ENCODE results near the gene CARHSP1.
A peak's percentile ranks its signal among the peaks of the same experiment; 100 is the strongest.

Gene CARHSP1

DNA sequence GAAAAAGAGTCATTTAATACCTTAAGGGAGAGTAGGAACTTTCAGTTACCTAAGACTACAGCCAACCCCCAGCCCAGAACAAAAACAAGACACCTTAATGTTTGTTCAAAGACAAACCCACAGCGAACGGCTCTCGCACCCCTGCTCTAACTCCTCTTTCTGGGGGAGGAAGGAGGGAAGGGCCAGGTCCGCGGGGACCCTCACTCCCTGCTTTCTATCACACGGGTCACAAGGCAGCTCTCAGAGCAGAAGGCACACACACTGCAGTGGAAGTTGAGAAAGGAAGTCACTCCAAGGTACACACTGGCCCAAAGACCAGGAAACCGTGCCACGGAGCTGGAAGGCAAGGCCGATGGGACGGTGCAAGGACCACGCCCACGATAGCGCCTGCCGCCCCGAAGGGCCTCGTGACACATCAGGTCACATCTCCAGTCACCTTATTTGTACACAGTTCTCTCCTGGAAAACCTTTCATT is 23.3 kb upstream of the CARHSP1 start:
- Histone ChIP-seq H3K27ac (ENCODE audit: low read depth, low read length, severe bottlenecking) (no peak overlapping the region), H3K4me3 (ENCODE audit: extremely low read depth, insufficient read depth, low read length, poor library complexity, severe bottlenecking) (no peak overlapping the region), H3K36me3 (ENCODE audit: control insufficient read depth, insufficient read depth, low read length) (peaks cover 95% of the 10 kb centered on the region), H3K9me3 (ENCODE audit: control insufficient read depth, low read length) (no peaks in the 10 kb centered on the region), H3K4me1 (ENCODE audit: control insufficient read depth, insufficient read depth, low read length, poor library complexity, severe bottlenecking) (peaks cover 4% of the 10 kb centered on the region)
- WGBS, 2 experiments (ENCODE audit: insufficient coverage in 2 of 2): 93 to 94% methylated on average over 6 to 8 of the region's 16 CpGs

DNA sequence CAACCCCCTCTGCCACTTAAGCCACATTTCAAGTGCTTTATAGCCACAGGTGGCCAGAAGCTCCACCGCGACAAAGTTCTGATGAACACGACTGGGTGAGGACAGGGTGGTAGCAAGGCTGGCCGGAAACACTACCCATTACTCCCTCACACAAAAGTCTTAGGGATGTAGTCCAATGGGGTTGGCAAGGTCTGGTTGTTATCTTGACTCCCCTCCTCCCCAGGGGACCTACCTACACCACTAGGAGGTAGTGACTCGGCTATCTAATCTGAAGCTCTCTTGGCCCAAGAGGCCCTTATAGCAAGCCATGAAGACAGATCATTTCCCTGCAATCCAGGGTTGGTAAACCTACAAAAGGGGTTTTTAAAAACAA is 21.7 kb upstream of the CARHSP1 start:
- no peaks in the 10 kb centered on the region for H3K9me3 ChIP-seq (ENCODE audit: control insufficient read depth, low read length)
- 100% methylated on average over 1 of the region's 5 CpGs for WGBS, 2 experiments (ENCODE audit: insufficient coverage in 2 of 2)

DNA sequence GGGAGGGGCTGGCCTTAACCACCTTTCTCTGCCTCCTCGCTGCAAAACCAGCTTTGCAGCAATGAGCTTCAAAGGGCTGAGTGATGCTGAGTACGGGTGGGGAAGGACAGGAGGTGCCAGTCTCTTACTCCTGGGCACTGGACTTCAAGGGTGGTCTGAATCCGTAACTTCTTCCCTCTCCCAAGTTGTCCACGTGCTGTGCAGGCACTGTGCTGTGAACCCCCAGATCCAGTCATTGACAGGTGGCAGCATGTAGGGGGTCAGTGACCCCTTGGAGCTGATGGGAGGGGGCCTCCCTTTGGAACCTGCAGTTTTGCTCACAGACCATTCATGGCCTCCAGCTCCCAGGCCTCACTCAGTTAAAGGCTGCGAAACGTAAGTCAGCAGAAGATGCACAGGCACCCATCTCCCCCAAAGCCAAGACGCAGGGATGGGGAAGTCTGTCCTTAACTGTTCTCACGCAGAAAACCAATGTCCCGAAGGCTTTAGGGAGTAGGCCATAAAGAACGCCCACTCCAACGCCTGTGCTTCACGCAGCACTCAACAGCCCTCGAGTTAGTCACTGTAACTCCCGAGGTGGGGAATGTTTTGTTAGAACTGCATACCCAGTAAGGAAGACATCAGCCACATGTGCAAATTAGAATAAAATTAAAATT is 21.2 kb upstream of the CARHSP1 start:
- peaks cover 75% of the 10 kb centered on the region for H3K36me3 ChIP-seq (ENCODE audit: control insufficient read depth, insufficient read depth, low read length)
- H3K4me1 ChIP-seq (ENCODE audit: control insufficient read depth, insufficient read depth, low read length, poor library complexity, severe bottlenecking): peaks cover 19% of the 10 kb centered on the region
- H3K9me3 ChIP-seq (ENCODE audit: control insufficient read depth, low read length): no peaks in the 10 kb centered on the region
- WGBS, 2 experiments (ENCODE audit: insufficient coverage in 2 of 2): 97 to 99% methylated on average over 8 to 11 of the region's 14 CpGs
- H3K27ac ChIP-seq (ENCODE audit: low read depth, low read length, severe bottlenecking): no peak overlapping the region
- H3K4me3 ChIP-seq (ENCODE audit: extremely low read depth, insufficient read depth, low read length, poor library complexity, severe bottlenecking): no peak overlapping the region

More for the DNA sequence above, 21.7 kb upstream of the CARHSP1 start:
- H3K36me3 ChIP-seq (ENCODE audit: control insufficient read depth, insufficient read depth, low read length): peaks cover 80% of the 10 kb centered on the region
- no peak overlapping the region for H3K27ac ChIP-seq (ENCODE audit: low read depth, low read length, severe bottlenecking)
- H3K4me3 ChIP-seq (ENCODE audit: extremely low read depth, insufficient read depth, low read length, poor library complexity, severe bottlenecking): no peak overlapping the region
- H3K4me1 ChIP-seq (ENCODE audit: control insufficient read depth, insufficient read depth, low read length, poor library complexity, severe bottlenecking): peaks cover 15% of the 10 kb centered on the region

DNA sequence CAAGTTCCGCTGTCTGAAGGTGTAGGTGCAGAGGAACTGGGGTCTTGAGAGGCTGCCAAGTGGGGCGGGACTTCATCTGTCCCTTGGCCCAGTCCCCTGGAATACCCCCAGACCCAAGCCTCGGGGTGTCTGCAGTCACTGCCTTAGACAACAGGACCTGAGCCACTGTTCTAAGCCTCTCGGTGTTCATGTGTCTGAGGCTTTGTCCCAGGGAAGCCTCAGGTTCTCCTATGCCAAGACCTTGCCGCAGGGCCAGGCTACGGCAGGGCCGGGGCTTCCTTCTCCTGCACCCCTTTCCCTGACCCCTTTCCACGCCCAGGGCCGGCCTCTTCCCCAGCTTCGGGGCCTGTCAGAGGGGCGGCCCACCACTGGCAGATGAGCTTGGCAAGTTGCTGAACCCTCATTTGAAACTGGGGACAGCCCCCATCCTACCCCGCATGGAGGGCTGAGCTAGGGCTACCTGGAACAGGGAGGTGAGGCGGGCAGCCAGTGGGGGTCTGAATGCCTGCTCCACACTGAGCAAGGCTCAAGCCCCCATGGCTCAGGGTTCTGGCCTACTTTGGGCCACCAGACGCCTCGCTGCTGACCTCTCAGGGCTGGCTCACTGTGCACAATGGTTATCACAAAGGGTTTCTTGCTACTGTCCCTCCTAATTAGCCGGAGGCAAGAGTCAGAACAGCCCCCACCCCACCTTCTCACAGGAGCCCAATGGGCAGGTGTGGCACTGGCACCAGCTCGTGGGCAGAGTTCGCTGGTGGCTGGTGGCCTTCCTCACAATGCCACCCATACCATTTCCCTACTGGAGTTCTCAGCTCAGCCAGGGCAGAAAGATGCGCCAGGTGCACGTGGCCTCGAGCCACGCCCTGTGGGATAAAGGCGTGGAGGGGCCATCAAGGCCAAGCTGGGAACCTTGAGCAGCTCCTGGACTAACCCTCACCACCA is 20.4 kb upstream of the CARHSP1 start:
- 84 to 88% methylated on average over 15 of the region's 23 CpGs for WGBS, 2 experiments (ENCODE audit: insufficient coverage in 2 of 2)
- Histone ChIP-seq H3K4me1 (ENCODE audit: control insufficient read depth, insufficient read depth, low read length, poor library complexity, severe bottlenecking) (peaks cover 23% of the 10 kb centered on the region), H3K9me3 (ENCODE audit: control insufficient read depth, low read length) (no peaks in the 10 kb centered on the region), H3K27ac (ENCODE audit: low read depth, low read length, severe bottlenecking) (no peak overlapping the region), H3K4me3 (ENCODE audit: extremely low read depth, insufficient read depth, low read length, poor library complexity, severe bottlenecking) (no peak overlapping the region), H3K36me3 (ENCODE audit: control insufficient read depth, insufficient read depth, low read length) (peaks cover 67% of the 10 kb centered on the region)

DNA sequence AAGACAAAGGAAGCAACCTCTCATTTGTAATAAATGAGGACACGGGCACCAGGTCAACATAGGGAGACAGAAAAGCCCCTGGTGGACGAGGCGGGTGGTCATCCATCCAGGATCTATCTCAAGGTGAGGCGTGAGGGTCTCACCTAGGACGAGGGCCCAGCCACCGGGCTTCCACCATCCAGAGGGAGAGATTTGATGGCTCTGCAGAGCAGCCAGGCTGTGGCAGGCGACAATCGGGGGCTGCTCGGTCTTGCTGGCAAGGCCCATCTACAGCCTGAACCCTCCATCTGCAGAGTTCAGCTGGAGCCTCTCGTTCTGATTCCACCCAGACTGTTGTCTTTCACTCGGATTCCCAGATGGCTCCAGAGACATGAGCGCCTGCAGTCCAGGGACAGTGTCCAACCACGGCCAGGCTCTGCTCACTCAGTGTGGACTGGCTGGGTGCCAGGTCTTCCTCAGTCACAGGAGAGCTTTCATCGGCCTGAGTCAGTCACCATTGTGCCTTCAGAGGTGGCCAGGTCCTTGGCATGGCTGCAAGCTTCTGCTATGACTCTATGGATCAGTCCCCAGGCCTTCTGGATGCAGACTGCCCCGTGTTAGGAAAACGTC is 19.2 kb upstream of the CARHSP1 start:
- Histone ChIP-seq H3K36me3 (ENCODE audit: control insufficient read depth, insufficient read depth, low read length) (peaks cover 55% of the 10 kb centered on the region), H3K4me1 (ENCODE audit: control insufficient read depth, insufficient read depth, low read length, poor library complexity, severe bottlenecking) (peaks cover 23% of the 10 kb centered on the region), H3K4me3 (ENCODE audit: extremely low read depth, insufficient read depth, low read length, poor library complexity, severe bottlenecking) (no peak overlapping the region), H3K27ac (ENCODE audit: low read depth, low read length, severe bottlenecking) (no peak overlapping the region), H3K9me3 (ENCODE audit: control insufficient read depth, low read length) (no peaks in the 10 kb centered on the region)
- WGBS, 2 experiments (ENCODE audit: insufficient coverage in 2 of 2): 96% methylated on average over 16 of the region's 16 CpGs

DNA sequence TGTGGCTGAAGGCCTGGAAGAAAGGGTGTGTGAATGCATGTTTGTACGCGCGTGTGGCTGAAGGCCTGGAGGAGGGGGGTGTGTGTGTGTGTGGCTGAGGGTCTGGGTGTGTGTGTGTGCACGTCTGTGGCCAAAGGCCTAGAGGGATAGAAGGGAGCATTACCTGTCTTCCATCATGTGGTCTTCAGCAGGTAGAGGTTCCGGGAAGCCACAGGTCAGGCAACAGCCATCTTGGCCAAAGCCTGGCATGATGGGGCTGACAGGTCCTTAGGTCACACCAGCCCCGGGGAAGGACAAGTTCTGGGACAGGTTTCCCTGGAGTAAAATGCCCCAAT is 18.6 kb upstream of the CARHSP1 start:
- no peak overlapping the region for H3K4me3 ChIP-seq (ENCODE audit: extremely low read depth, insufficient read depth, low read length, poor library complexity, severe bottlenecking)
- peaks cover 23% of the 10 kb centered on the region for H3K4me1 ChIP-seq (ENCODE audit: control insufficient read depth, insufficient read depth, low read length, poor library complexity, severe bottlenecking)
- H3K9me3 ChIP-seq (ENCODE audit: control insufficient read depth, low read length): no peaks in the 10 kb centered on the region
- 98 to 100% methylated on average over 1 to 6 of the region's 6 CpGs for WGBS, 2 experiments (ENCODE audit: insufficient coverage in 2 of 2)
- no peak overlapping the region for H3K27ac ChIP-seq (ENCODE audit: low read depth, low read length, severe bottlenecking)
- H3K36me3 ChIP-seq (ENCODE audit: control insufficient read depth, insufficient read depth, low read length): peaks cover 49% of the 10 kb centered on the region

DNA sequence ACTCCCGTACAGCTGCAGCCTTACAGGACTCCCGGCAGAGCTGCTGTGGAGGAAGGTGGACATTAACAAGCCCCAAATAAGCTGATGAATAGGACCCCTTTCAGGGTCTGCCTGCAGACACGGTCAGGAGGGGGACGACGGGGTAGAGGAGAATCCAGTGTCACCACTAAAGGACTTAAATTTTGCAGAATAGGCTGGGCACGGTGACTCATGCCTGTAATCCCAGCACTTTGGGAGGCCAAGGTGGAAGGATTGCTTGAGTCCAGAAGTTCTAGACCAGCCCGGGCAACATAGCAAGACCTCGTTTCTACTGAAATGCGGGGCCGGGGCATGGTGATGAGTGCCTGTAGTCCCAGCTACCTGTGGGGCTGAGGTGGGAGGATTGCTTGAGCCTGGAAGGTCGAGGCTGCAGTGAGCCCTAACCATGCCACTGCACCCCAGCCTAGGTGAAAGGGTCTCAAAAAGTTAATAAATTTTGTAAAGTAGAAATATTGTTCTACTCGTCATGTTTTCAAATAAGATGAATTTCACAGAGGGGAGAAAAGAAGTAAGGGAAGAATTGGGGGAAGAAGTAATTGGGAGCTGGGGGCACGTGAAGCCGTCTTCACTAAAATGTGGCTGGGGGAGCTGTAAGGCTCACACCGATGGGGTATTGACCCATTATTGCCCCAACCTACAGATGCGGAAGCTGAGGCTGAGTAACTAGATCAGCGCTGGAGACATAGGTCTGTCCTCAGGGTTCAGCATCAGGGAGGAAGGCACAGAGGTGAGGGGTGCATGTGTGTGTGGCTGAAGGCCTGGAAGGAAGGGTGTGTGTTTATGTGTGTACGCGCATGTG is 18.0 kb upstream of the CARHSP1 start:
- Histone ChIP-seq H3K36me3 (ENCODE audit: control insufficient read depth, insufficient read depth, low read length) (peaks cover 44% of the 10 kb centered on the region), H3K27ac (ENCODE audit: low read depth, low read length, severe bottlenecking) (peak overlapping the region; percentile 23)
- WGBS, 2 experiments (ENCODE audit: insufficient coverage in 2 of 2): 85 to 89% methylated on average over 18 of the region's 19 CpGs

DNA sequence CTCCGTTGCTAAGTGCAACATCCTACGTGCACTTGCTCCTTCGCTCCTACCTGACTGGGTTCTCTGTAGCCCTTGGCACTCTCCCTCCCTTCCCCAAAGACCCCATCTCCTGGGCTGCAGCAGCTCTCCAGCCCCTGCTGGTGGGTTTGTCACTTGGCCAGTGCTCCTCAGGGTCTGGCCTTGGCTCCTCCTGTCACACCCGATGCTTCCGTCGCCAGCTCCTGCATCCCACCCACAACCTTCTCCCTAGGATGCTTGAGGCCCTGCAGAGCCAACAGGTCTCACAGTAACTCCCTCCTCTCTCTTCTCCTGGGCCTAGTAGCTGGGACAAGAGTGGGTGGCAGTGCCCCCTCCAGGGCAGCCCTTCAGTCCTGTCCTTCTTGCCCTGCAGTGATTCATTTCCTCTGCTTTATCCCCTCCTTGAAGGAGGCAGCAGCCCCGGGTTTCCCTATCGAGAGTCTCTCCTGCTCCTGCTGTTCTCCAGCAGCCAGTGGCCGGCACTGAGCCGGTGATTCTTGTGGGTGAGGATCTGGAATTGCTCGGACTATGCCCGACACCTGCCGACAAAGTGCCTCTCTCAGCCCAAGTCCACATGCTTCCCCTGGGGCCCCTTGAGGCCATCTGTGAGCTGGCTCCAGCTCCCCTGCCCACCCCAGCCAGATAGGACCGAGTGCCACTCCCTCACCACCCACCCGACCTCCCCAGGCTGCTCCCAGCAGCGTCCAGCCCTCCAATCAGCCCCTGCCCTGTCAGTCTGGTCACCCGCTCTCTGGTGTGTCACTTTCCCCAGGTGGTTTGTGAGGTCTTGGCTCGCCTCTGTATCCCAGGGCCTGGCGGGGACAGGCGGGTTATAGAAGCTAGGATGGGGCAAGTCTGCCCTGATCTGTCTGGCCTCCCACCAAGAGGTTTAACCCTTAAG is 17.1 kb upstream of the CARHSP1 start:
- Histone ChIP-seq H3K4me3 (ENCODE audit: extremely low read depth, insufficient read depth, low read length, poor library complexity, severe bottlenecking) (no peak overlapping the region), H3K4me1 (ENCODE audit: control insufficient read depth, insufficient read depth, low read length, poor library complexity, severe bottlenecking) (peaks cover 23% of the 10 kb centered on the region), H3K9me3 (ENCODE audit: control insufficient read depth, low read length) (no peaks in the 10 kb centered on the region), H3K27ac (ENCODE audit: low read depth, low read length, severe bottlenecking) (peak overlapping the region; percentile 23), H3K36me3 (ENCODE audit: control insufficient read depth, insufficient read depth, low read length) (peaks cover 35% of the 10 kb centered on the region)
- 45 to 69% methylated on average over 11 to 16 of the region's 20 CpGs for WGBS, 2 experiments (ENCODE audit: insufficient coverage in 2 of 2)

More for the DNA sequence above, 18.0 kb upstream of the CARHSP1 start:
- Histone ChIP-seq H3K9me3 (ENCODE audit: control insufficient read depth, low read length) (no peaks in the 10 kb centered on the region), H3K4me3 (ENCODE audit: extremely low read depth, insufficient read depth, low read length, poor library complexity, severe bottlenecking) (no peak overlapping the region), H3K4me1 (ENCODE audit: control insufficient read depth, insufficient read depth, low read length, poor library complexity, severe bottlenecking) (peaks cover 23% of the 10 kb centered on the region)

DNA sequence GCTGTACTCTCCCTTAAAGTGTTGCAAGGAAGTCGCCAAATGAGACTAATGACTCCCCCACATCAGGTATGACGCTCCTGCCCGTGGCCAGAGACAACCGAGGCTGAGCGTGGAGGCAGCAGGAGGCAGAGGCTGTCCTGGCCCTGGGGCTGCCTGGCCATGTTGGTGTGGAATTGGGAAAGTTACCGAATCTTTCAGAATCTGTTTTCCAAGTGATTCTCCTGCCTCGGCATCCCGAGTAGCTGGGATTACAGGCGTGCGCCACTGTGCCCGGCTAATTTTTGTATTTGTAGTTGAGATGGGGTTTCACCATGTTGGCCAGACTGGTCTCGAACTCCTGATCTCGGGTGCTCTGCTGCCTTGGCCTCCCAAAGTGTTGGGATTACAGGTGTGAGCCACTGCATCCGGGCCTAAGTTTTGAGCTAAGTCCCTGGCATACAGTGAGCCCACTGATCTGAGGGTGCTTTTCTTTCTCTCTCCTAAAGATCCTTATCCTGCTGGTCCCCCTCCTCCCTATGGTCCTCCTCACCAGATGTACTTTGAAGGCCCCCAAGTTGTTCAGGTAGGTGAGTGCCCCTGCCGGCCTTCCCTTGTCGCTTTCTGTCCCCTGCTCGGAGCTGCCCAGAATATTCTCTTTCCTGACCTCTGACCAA is 14.0 kb upstream of the CARHSP1 start:
- no peak overlapping the region for H3K4me3 ChIP-seq (ENCODE audit: extremely low read depth, insufficient read depth, low read length, poor library complexity, severe bottlenecking)
- H3K27ac ChIP-seq (ENCODE audit: low read depth, low read length, severe bottlenecking): no peak overlapping the region
- no peaks in the 10 kb centered on the region for H3K9me3 ChIP-seq (ENCODE audit: control insufficient read depth, low read length)
- peaks cover 8% of the 10 kb centered on the region for H3K36me3 ChIP-seq (ENCODE audit: control insufficient read depth, insufficient read depth, low read length)
- H3K4me1 ChIP-seq (ENCODE audit: control insufficient read depth, insufficient read depth, low read length, poor library complexity, severe bottlenecking): peaks cover 32% of the 10 kb centered on the region
- WGBS, 2 experiments (ENCODE audit: insufficient coverage in 2 of 2): 84 to 96% methylated on average over 13 to 17 of the region's 17 CpGs
